GM12874 (cell line): ENCODE results near the gene KNDC1.

ENCODE experiments used
- CTCF ChIP-seq: IDR thresholded peaks from 2 replicates; pipeline ENCODE4 v1.5.1; 2011; ENCODE audit warnings: low read depth, mild to moderate bottlenecking, control low read depth, low read length, moderate library complexity; ENCODE audit not compliant: insufficient read depth

KNDC1 gene

GRCh38 chr10:133141144-133141957 lies 18.7 kb upstream of the KNDC1 start:
- TF ChIP-seq CTCF = no peak

DNA sequence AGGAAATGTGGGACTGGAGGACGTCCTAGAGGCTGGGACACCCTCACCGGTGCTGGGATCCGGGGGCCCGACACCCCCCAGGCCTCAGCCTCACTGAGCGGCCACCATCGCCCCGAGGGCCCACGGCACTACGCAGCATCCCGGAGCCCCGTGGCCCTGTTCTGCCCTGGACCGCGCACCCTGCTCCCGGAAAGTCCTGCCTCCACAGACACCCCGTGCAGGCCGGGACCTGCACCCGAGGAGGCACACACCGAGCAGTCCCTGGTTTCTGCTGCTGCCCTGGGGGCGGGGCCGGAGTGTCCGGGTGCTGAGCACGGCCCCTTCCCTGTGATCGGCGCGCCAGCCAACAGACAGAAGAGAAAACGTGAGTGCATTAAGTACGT lies 18.1 kb upstream of the KNDC1 start:
- TF ChIP-seq CTCF = no peak

DNA sequence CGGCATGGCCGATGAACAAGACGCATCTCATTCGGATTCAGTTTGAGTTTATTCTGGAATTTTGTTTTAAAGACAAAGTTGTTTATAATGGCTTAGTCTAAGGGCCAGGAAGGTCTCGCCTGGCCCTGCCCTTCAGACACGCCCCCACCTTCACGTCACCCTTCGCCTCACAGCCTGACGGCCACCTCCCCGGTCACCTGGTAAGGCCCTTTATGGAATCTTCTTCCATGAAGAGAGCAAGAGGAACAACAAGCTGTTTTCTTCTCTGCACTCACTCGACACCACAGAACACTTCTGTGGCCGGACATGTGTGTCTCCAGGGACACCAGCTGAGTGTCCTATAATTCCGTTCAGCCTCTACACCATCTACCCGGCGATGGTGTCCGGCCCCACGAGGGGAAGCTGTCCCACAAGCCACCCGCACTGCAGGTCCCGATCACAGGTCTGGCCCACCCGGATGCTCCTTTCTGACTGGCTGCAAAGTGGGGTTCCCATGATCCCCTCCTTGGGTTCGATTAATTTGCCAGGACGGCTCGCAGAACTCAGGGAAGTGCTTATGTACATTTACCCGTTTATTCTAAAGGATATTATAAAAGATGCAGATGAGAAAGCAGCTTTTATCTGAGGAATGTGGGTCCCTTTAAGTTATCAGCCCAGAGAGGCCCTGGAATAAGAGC lies 17.4 kb upstream of the KNDC1 start:
- TF ChIP-seq CTCF = no peak

DNA sequence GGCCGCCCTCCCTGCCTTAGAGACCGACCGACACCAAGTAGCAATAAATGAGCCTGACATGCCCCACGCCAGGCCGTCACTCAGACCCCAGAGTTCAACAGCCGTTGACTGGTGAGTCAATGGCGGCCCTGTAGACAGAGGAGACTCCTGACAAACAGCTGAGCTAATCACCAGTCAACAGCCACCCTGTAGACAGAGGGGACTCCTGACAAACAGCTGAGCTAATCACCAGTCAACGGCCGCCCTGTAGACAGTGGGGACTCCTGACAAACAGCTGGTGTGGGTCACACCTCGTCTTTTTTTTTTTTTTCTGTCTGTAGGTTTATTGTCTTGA lies 16.9 kb upstream of the KNDC1 start:
- no peak for TF ChIP-seq CTCF

DNA sequence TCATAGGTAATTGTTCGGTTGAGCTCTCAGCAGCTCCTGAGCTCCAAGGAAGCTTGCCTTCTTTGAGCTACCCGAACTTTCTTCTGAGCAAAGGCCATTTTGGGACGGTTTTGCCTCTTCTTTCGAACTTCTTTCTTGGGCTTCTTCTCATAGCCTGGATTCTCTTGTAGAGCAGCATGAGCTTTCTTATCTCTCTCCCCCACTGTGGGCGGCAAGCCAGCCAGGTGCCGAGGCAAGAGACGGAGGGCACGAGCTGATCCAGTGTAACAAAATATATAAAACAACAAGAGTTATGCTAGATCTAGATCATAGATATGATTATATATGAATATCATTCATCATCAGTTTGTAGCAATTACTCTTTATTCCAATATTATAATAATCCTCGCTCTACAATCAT lies 16.5 kb upstream of the KNDC1 start:
- no peak for TF ChIP-seq CTCF

DNA sequence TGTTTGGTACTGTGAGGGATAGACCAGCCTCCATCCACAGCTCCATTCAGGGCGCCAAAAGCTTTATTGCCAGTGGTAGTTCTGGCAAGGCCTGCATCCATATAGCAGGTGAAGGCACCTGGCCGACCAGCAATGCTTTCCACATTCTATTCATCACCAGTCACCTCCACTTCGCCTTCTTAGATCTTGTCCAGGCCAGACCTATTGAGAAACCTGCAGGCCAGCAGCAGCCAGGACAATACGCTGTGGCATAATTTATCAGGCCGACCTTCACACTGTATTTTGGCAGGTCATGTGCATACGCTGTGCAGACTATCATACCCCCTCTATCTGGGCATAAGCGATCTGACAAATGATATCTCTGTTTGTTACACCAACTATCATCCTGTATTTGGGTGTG lies 15.2 kb upstream of the KNDC1 start:
- no peak for TF ChIP-seq CTCF

DNA sequence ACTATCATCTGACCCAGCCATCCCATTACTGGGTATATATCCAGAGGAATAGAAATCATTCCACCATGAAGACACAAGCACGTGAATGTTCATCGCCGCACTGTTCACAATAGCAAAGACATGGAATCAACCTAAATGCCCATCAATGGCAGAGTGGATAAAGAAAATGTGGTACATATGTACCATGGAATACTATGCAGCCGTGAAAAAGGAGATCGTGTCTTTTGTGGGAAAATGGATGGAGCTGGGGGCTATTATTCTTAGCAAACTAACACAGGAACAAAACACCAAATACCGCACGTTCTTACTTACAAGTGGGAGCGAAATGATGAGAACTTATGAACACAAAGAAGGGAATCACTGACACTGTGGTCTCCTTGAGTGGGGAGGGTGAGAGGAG lies 9.8 kb upstream of the KNDC1 start:
- TF ChIP-seq CTCF = no peak
